ENCODE data around the gene SMTNL2.
A peak's percentile ranks its signal among the peaks of the same experiment; 100 is the strongest.

SMTNL2 gene

DNA sequence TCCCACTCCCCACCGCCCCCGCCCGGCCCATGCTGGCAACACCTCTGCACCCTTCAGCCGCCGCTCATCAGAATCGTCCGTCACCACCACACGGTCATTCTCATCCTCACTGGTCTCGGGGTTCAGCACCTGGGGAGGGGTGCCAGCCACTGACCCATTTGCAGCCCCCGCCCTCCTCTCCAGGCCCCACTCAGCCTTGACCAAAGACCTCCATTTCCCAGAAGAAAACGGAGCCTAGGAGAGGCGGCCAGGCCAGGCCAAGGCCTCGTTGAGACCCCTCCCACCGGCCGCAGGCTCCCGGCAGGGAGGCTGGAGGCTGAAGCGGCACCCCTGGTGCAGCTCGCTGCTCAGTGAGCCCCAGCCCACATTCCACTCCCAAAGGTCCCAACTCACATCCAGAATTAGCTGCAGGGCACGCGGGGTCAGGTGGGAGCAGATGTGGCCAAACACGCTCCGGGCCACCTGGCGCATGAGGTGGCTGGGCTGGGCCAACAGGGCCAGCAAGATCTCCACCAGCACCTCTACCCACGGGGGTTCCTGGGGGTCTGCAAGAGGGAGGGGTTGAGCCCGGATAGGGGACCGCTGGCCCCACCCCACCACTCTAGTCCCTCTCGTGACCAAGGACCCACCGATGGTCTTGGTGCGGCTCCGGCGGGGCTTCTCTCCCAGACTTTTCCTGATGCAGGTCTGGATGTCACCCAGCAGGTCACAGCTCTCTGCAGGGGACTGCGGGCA, 38.9 kb upstream of the SMTNL2 start:
- no peak for DNase-seq

DNA sequence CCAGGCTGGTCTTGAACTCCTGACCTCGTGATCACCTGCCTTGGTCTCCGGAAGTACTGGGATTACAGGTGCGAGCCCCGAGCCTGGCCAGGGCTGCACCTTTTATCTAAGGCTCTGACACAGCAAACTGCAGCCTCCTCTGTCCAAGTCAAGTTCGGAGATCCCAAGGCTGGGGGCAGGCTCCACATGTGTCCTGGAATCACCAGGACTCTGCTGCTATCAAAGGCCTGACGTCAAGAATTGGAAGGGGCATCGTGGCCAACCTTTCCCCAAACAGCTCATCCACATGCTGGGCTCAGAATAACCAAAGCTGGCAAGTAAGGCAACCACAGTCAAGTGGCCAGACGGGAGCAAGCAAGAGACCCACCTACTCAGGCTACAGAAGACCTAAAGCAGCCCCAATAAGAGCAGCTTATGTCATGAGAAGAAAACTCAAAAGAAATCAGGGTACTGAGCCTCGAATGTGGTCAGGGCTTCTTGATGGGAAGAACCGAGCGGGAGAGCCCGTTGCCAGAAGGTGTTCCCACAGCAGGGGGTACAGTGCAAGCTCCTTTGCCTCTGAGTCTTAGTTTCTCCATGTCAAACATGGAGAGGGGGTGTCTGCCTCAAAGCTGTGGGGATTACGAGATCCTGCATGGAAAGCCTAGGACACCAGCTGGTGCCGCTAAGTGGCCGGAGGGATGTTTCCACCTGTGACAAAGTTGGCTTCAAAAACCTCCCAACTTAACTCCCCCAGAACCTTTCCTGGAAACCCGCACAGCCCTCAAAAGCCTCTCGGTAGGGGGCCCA, 37.0 kb upstream of the SMTNL2 start:
- DNase-seq = no peak

- no peak for DNase-seq
Observed at GRCh38 chr17:4548061-4548461, 36.3 kb upstream of the SMTNL2 start.

DNA sequence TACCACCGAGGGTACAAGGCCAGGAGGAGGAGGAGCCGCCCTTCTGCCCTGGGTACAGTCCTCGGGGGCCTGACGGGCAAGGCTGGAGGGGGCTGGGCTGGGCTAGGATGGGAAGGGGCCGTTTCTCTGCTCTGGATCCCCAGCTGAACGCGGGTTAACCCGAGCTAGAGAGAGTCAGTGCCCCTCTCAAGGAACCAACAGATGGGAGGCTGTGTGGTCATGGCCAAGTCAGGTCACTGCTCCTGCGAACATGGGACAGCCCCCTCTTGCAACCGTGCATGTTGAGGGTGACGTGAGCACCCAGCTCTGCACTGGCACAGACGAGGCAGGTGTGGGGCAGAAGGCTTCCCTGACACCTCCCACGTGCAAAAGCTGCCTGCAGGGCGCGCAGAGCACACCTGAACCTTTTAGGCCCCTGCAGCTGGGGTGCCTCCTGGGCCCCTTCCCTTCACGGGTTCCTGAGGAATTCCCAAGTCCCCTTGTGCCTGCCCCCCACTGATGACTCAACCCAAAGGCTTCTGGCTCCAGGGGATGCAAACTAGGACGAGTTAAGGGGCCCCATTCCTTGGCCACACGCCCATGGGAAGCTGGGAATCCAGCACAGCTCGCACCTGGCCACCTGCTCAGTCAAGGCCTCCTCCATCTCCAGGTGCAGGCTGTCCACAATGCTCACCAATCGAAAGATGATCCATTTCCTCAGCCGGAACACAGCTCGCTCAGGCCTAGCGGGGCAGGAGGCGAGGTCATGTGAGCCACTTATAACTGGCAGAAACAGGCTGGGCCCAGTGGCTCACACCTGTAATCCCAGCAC, 35.4 kb upstream of the SMTNL2 start:
- DNase-seq = no peak

DNA sequence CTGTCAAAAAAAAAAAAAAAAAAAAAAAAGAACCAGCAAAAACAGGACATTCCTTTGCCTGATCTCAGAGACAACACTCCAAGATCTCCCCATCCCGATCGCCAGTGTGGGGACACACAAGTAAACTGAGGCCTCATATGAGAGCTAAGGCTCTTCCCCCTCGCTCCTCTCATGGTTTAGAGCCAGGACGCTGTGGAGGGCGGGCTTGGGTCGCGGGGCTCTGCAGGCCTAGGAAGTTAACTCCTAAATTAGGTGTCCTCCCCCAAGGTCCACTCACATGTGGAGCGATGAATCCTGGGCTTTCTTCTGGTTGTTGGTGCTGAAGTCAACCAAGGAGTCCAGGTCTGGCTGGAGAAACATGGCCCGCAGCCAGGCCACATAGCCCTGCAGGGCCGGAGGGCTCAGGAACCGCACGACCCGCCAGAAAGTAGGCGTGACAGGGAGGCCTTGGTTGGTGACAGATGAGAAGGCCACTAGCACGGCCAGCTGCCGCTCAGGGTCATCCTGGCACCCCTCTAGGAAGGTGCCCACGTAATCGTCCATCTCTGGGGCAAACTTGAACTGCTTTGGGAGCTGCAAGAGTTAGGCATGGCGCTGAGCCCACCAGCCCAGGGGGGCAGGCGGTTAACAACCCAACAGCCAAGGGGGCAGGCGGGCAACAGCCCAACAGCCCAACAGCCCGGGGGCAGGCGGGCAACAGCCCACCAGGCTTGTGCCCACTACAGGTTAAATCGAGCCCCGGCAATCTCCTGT, 34.4 kb upstream of the SMTNL2 start:
- no peak for DNase-seq

DNA sequence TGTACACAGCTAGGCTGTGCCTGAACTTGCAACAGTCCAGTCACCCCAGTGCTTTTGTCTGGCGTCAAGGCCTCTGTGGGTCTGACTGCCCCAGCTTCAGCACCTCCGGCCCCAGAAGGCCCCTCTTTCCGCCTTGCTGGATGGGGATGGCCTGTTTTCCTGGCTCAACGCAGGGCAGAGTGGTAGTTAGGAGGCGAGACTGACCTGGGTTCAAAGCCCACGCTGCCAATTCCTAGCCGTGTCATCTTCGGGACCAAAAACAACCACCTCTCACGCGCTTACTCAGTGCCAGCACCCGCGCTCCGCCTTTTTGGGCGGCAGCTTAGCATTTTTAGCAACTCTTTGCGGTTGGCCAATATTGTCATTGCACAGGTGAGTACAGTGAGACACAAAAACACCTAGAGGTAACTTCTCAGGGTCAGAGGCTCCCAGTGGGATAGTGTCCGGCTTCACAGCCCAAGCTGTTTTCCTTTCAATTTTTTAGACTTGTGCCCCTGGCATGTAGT, 33.7 kb upstream of the SMTNL2 start:
- DNase-seq = no peak

DNA sequence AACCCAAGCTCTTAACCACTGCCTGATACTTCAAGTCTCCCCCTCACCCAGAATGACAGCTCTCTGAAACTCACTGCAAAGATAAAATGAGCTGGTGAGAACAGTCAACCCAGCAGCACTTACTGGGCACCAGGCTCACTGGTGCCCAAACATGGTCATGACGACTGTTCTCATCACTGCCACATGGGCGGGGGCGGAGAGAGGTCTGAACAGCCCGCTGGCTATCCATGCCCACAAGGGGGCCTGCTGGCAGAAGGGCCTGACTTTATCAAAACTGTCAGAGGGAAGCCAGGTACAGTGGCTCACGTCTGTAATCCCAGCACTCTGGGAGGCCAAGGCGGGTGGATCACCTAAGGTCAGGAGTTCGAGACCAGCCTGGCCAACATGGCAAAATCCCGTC, 33.2 kb upstream of the SMTNL2 start:
- DNase-seq = peak in 1 of 2 experiments; percentile 9

DNA sequence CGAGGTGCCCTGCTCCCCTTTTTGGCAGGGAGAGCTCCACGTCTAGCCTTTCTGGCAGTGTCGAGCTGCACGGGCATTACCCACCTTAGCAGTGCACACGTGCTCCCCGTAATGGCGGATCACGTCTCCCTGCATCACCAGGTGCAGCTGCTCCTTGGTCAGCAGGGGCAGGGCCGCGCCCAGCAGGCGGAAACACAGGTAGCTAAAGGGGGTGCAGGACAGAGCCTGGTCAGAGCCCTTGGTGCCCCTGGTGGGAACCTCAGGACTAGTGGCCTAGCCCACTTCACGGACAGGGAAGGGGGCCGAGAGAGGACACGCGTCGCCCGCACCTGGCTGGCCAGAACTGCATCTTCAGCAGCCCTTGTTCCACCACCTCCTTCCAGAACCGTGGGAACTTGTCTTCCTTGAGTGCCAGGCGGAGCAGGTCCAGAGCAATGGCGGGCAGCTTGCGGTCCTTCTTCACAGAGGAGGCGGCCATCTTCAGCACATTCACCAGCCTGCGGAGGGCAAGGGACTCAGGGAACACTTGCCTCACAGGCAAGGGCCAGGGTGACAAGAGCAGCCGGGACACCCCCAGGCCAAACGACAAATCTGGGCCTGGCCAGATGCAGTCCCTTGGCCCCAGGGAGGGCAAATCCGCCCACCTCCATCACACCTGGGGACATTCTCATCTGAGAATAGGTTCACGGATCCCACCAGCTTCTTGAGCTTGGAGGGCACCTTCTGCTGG, 32.4 kb upstream of the SMTNL2 start:
- no peak for DNase-seq

DNA sequence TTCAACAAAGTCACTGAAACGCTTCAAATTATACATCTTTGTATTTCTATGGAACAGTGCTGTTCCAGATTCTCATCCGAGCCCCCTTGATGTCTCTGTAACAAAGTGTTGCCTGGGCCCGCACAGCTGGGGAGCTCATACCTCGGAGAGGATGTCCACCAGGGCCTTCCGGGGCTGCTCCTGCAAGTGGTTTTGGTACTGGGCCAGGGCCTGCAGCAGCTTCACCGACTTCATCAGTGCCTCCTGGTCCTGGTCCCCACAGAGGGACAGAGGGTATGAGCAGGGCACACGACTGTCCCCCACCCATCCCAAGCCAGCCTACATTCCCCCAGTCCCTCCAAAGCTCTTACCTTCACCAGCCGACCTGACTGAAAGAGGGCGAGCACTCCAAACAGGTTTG, 30.7 kb upstream of the SMTNL2 start:
- DNase-seq = no peak

- no peak for DNase-seq
Observed at GRCh38 chr17:4554441-4554996, 29.8 kb upstream of the SMTNL2 start.

GRCh38 chr17:4554997-4555799, 29.1 kb upstream of the SMTNL2 start, which contains the start of gene MYBBP1A:
TSS of gene MYBBP1A (minus strand) at chr17:4555384. CDS start at chr17:4555324, 60 bp downstream.
- peak; percentile 80 to 93 for DNase-seq

DNA sequence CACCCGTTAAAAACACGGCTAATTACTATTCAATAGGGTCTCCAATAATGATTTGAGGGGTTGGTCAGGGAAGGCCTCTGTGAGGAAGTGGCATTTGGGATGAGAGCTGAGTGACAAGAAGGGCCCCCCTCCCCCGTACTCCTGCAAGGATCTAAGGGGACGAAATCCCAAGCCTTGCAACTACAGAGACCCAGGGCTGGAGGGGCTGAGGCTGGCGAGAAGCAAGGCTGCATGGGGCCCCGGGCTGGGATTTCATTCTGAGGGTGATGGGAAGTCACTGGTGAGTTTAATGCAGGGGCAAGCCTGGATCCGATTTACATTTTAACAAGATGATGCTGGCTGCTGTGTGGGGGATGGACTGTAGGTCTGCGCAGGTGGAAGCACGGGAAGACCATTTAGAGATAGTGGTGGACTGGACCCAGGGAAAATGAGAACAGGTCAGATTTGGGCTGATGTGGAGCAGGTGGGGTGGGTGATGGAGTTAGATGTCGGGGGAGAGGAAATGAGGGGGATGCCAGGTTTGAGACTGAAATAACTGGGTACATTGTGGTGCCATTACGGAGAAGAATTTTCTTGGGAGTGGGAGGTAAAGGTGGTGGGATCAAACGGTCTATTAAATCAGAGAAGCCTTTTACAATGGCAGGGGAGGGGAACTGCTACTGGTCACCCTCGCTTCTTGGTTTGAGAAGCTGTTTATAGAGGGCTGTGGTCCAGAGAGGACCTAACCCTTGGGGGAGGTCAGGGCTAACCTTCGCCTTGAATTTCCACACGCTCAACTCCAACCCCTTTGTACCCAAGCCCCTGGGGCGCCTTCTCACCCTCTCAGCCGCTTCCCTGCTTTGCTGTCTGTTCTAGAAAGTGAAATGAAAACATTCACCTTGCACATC, 28.2 kb upstream of the SMTNL2 start:
- no peak for DNase-seq

- DNase-seq = no peak
Observed at GRCh38 chr17:4556996-4557395, 27.3 kb upstream of the SMTNL2 start.

DNA sequence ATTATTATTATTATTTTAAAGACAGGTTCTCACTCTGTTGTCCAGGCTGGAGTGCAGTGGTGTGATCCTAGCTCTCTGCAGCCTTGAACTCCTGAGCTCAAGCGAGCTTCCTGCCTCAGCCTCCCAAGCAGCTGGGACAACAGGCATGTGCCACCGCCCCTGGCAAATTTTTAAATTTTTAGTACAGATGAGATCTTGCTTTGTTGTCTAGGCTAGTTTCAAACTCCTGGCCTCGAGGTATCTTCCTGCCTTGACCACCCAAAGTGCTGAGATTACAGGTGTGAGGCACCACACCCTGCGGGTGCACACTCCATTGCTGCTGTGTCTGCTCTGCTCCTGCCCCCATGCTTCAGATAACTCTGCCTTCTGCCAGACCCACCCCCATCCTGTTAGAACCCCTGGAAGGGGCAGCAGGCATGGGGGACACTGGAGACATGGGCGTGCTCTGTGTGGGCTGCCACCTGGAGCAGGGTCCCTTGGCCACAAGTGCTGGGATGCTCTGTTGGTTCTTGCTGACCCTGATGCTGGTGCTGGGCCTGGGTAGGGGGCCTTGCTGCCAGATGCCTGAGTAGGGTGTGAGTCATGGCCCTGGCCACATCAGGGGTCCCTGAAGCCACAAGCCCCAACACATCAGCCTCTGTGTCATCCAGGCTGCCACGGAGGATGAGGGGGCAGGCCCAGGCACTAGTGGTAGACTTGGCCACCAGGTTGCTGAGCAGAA, 26.5 kb upstream of the SMTNL2 start:
- no peak for DNase-seq

DNA sequence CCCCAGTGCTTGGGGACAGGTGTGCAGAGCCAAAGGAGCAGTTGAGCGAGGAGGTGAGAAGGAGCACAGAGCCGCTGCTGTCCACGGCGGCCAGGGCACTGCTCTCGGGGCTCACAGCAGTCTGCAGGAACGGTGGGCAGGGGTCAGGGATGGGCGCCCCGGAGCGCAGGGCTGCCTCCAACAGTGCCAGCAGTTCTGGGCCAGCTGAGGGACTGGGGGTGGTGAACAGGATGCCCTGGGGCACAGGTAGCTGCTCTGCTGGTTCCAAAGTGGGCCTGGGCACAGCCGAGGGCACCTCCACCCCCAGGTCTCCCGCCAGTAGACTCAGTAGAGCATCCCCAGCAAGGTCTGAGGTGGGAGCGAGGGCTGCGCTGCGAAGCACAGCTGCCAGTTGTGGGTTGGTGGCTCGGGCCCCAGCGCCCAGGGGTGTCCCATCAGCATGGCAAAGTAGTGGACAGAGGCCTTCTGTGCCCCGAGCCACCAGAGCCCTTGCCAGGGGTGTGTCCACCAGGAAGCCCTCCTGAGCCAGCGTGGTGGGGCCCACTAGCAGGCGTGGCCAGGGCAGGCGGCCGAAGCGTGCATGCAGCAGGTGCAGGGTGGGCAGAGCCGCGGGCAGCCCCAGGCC, 25.9 kb upstream of the SMTNL2 start:
- no peak for DNase-seq

DNA sequence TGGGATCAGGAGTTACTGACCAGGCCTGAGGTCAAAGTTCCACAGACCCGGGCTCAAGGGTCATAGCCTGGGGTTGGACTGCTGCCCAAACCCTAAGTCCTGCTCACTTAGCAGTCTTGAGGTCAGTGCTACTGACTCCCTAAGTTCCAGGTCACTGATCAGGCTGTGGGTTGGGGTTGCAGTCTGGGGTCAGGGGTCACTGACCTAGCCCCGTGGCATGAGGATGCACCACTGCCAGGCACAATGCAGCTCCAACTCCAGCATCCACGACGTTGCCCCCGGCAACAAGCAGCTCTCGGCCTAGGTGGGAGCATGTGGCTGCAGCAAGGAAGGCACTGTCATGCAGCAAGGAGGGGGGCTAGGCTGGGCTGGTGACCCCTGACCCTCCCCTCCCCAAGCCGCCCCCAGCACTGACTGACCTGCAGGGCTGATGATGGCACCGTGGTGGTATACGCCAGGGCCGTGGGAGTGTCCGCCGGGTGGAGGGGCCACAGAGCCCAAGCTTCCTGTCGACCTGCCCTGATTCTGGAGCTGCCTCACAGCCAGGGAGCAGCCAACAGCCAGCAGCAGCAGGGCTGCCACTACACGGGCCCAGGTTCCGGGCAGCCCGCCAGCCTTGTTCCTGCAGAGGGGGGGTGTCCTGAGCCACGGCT, 25.1 kb upstream of the SMTNL2 start:
- no peak for DNase-seq

- DNase-seq = no peak
Observed at GRCh38 chr17:4559966-4560365, 24.4 kb upstream of the SMTNL2 start.

DNA sequence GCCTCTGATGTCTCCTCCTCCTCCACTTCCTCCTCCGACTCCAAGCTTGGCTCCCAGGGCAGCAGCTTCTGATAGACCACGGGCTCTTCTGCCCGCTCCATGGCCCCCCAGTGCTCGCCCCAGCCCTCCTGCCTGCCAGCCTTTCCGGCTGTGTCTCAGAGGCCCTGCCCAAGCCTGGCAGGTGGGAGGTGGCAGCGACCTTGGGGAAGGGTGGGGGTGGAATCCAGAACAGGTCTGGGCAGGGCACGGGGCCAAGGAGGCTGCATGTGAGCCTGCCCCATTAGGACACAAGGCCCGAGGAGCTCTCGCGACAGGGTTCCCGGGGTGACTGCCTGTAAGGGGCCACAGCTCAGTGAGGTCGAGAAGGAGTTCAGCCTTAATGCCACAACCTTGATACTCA, 23.9 kb upstream of the SMTNL2 start, which contains the start of gene GGT6:
TSS of gene GGT6 (minus strand) at position 157 of the 400 bp plus-strand sequence. CDS start at position 101, 56 bp downstream.
- DNase-seq = no peak
